Kidney epithelial cell (primary cell): ENCODE measurements around the gene MTHFD1L. TPM values are rescaled to one million over a fixed set of nuclear protein-coding genes. Genes with fewer than 3 reads are reported as not detected.

ENCODE experiments used
- DNase-seq: peaks from one replicate; pipeline ENCODE4 v3.0.0-alpha.2; 2010; ENCODE audit warnings: low read depth
- H3K27me3 ChIP-seq: 2 replicates; pipeline ENCODE4 v1.6.0; 2011; ENCODE audit warnings: low read length; ENCODE audit not compliant: control insufficient read depth, insufficient read depth
- H3K36me3 ChIP-seq: 2 replicates; pipeline ENCODE4 v1.5.1; 2011; ENCODE audit warnings: low read length; ENCODE audit not compliant: control insufficient read depth, insufficient read depth
- H3K4me3 ChIP-seq: 2 replicates; pipeline ENCODE4 v1.5.1; 2011; ENCODE audit warnings: low read depth, mild to moderate bottlenecking, control low read depth, low read length
- CTCF ChIP-seq: IDR thresholded peaks from 2 replicates; pipeline ENCODE4 v1.5.1; 2011; ENCODE audit warnings: mild to moderate bottlenecking, moderate library complexity, low read length, control low read depth, inconsistent platforms; ENCODE audit not compliant: insufficient read depth, poor library complexity, severe bottlenecking
- total RNA-seq: library from RNA; depleted of rRNA; stranded (reverse); fragments of >200 nt; gene quantifications from 2 replicates; pipeline ENCODE4 v1.2.3, GENCODE V29; 2015

MTHFD1L gene
- total RNA-seq, 1 donor from 2014 or later, result 116 TPM

GRCh38 chr6:150835620-150836019 lies 29.9 kb upstream of the MTHFD1L start:
- no peak for DNase-seq
- no peaks in the 10 kb centered on the region for H3K36me3 ChIP-seq

GRCh38 chr6:150840185-150840584 lies 25.3 kb upstream of the MTHFD1L start:
- Histone ChIP-seq H3K36me3 (no peaks in the 10 kb centered on the region), H3K27me3 (no peaks in the 10 kb centered on the region), H3K4me3 (no peak overlapping the region)
- no peak for DNase-seq
- no peak for TF ChIP-seq CTCF

More at GRCh38 chr6:150835620-150836019, 29.9 kb upstream of the MTHFD1L start:
- Histone ChIP-seq H3K4me3 (no peak overlapping the region), H3K27me3 (no peaks in the 10 kb centered on the region)
- no peak for TF ChIP-seq CTCF

- no peak for DNase-seq
- Histone ChIP-seq H3K27me3 (no peaks in the 10 kb centered on the region), H3K4me3 (no peak overlapping the region), H3K36me3 (no peaks in the 10 kb centered on the region)
- no peak for TF ChIP-seq CTCF
Measured at GRCh38 chr6:150841189-150841588, 24.3 kb upstream of the MTHFD1L start.

GRCh38 chr6:150841697-150842096 lies 23.8 kb upstream of the MTHFD1L start:
- H3K4me3 ChIP-seq, result no peak overlapping the region
- DNase-seq, result no peak
- no peak for TF ChIP-seq CTCF
- H3K27me3 ChIP-seq, result no peaks in the 10 kb centered on the region
- H3K36me3 ChIP-seq, result no peaks in the 10 kb centered on the region

- Histone ChIP-seq H3K4me3 (no peak overlapping the region), H3K27me3 (no peaks in the 10 kb centered on the region), H3K36me3 (no peaks in the 10 kb centered on the region)
- no peak for DNase-seq
- TF ChIP-seq CTCF, result no peak
Measured at GRCh38 chr6:150844371-150844770, 21.1 kb upstream of the MTHFD1L start.

GRCh38 chr6:150846641-150847040 lies 18.9 kb upstream of the MTHFD1L start:
- no peaks in the 10 kb centered on the region for H3K27me3 ChIP-seq
- no peak for TF ChIP-seq CTCF
- no peak for DNase-seq
- no peak overlapping the region for H3K4me3 ChIP-seq
- no peaks in the 10 kb centered on the region for H3K36me3 ChIP-seq
